ENCODE data around the gene GARS1. TPM values are rescaled to one million over a fixed set of nuclear protein-coding genes. Genes with fewer than 3 reads are reported as not detected.

GARS1 gene
- total RNA-seq, 4 donors from 2014 or later = 79.2 to 125 (median 97.3) TPM

DNA sequence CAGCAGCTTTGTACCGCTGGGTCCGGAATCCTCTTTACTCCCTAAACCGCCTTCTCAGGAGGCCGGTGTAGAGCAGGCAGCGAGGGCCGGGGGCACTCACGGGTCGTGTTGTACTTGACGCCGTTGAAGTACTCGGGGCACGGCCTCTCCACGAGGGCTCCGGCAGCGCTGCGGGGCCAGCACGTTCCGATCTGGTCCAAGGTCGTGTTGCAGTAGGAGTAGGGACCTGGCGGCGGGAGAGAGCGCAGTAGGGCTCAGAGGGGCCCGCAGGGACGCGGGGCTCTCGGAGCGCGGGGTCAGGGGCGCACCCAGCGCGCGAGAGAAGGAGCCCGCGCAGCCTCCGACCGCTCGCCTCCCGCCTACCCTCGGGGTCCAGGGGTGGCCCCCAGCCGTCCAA is 87.1 kb downstream of the GARS1 start:
- H3K4me3 ChIP-seq = peak overlapping the region; percentile 13 to 66 (median 42)

DNA sequence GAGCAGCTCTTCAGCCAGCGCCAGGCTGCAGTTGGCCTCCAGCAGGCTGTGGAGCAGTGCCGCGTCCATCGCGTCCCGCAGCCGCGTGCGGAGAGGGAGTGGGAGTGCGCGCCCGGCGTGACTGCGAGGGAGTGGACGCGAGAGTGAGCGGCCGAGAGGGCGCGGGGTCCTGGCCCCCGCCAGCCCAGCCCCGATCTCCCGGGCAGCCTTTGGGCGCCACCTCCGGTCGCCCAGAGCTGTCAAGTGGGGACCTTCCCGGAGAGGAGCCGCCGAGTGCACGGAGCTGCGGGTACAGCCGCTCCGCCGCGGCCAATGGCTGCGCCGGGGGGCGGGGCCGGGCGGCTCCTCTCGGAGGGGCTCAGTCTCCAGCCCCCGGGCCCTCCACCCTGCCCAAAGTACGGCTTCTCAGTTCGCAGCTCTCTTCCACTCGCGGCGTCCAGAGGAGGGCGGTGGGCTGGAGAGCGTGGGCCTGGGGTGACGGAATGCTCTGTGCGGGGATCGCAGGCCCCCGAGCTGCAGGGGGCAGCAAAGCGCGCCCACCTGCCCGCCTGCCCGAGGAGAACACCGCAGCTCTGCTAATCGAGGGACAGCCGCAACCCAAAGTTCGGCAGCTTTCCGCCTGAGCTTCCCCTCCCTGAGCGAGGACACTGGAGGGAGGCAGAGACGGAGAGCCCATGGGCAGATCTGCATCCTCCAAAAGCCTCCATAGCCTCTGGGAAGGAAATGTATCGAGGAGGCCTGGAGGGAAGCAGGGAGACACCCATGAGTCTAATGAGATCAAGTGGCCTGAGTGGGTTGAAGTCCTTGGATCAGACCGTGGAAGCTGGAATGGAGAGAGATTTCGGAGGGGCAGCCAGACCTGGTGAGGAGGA is 87.8 kb downstream of the GARS1 start, which contains the start of gene CRHR2:
TSS of gene CRHR2 (minus strand) at position 245 of the 872 bp plus-strand sequence. CDS start at position 69, 176 bp downstream.
- H3K9me3 ChIP-seq = no peaks in the 10 kb centered on the region
- no peak for DNase-seq
- WGBS, 2 donors = 57 to 76% methylated on average over 2 to 4 of the region's 67 CpGs
- H3K36me3 ChIP-seq = no peaks in the 10 kb centered on the region
- H3K27ac ChIP-seq = peak within 1 kb of the TSS in 1 of 4 donors; percentile 5
- intact Hi-C loops (cut with DNase I) = no loop called here
- H3K27me3 ChIP-seq = peaks cover 8 to 80% (median 16%) of the 10 kb centered on the region in 4 donors
- H3K4me1 ChIP-seq = peaks cover 11 to 19% (median 14%) of the 10 kb centered on the region in 3 donors
- peak within 1 kb of the TSS; percentile 13 to 66 (median 42) for H3K4me3 ChIP-seq
- TF ChIP-seq, protein P1, sequence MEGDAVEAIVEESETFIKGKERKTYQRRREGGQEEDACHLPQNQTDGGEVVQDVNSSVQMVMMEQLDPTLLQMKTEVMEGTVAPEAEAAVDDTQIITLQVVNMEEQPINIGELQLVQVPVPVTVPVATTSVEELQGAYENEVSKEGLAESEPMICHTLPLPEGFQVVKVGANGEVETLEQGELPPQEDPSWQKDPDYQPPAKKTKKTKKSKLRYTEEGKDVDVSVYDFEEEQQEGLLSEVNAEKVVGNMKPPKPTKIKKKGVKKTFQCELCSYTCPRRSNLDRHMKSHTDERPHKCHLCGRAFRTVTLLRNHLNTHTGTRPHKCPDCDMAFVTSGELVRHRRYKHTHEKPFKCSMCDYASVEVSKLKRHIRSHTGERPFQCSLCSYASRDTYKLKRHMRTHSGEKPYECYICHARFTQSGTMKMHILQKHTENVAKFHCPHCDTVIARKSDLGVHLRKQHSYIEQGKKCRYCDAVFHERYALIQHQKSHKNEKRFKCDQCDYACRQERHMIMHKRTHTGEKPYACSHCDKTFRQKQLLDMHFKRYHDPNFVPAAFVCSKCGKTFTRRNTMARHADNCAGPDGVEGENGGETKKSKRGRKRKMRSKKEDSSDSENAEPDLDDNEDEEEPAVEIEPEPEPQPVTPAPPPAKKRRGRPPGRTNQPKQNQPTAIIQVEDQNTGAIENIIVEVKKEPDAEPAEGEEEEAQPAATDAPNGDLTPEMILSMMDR (IDR thresholded peaks at IDR 0.05) = peak in 4 of 6 experiments; percentile 4 to 23 (median 12)
- no peak for TF ChIP-seq POLR2A (IDR thresholded peaks at IDR 0.05)

More for the DNA sequence above, 87.1 kb downstream of the GARS1 start:
- Histone ChIP-seq H3K27me3 (peaks cover 8 to 87% (median 16%) of the 10 kb centered on the region in 4 donors), H3K27ac (no peak overlapping the region), H3K9me3 (no peaks in the 10 kb centered on the region), H3K4me1 (peaks cover 11 to 19% (median 14%) of the 10 kb centered on the region in 3 donors), H3K36me3 (no peaks in the 10 kb centered on the region)
- intact Hi-C loops (cut with DNase I) = no loop called here
- TF ChIP-seq, protein P1 (IDR thresholded peaks at IDR 0.05) = no peak
- no peak for TF ChIP-seq POLR2A (IDR thresholded peaks at IDR 0.05)
- WGBS, 2 donors = no CpG with 5 or more reads among the region's 40 CpGs
- DNase-seq = no peak

DNA sequence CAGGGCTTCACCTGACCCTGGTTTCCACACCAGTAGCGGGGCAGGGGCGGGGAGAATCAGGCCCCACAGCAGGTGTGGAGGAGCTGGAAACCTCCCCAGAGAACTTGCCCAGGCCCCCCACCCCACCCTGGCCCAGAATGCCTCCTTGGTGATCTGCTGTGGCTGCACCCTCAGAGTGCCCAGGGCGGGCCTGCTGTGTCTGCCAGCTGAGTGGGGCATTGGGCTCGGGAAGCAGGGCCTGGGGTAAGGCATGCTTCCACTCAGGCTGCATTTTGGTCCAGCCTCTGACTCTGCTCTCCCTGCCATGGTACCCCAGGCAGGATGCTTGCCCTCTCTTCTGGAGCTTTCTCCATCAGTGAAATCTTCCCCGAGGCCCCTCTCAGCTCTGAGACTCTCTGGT is 88.6 kb downstream of the GARS1 start:
- 73 to 80% methylated on average over 2 to 3 of the region's 5 CpGs for WGBS, 2 donors
- no peak for DNase-seq
- Histone ChIP-seq H3K27ac (peak overlapping the region in 1 of 4 donors; percentile 5), H3K4me1 (peaks cover 11 to 19% (median 14%) of the 10 kb centered on the region in 3 donors), H3K27me3 (peaks cover 8 to 72% (median 16%) of the 10 kb centered on the region in 4 donors), H3K9me3 (no peaks in the 10 kb centered on the region), H3K36me3 (no peaks in the 10 kb centered on the region), H3K4me3 (peak overlapping the region in 1 of 4 donors; percentile 48)
- no peak for TF ChIP-seq POLR2A (IDR thresholded peaks at IDR 0.05)
- TF ChIP-seq, protein P1 (IDR thresholded peaks at IDR 0.05) = no peak
- intact Hi-C loops (cut with DNase I) = no loop called here

Other genes starting within 250 kb of the GARS1 start
- gene NOD1, start 116.1 kb upstream of the GARS1 start, total RNA-seq = 10 to 100 TPM in 1 of 4 donors, 1 to 10 TPM in 3; 4.2 to 13.0 (median 6.2) TPM
- gene GGCT, start 90.0 kb upstream of the GARS1 start, total RNA-seq = 10 to 100 TPM; 42.3 to 74.9 (median 63.9) TPM
- gene CRHR2, start 87.6 kb downstream of the GARS1 start, total RNA-seq = under 1 TPM in 2 of 4 donors, not detected in 2; under 0.01 to 0.09 TPM
- 10 to 100 TPM in 2 of 4 donors, 1 to 10 TPM in 1, under 1 TPM in 1; 0.76 to 40.2 (median 7.8) TPM for gene INMT, start 157.3 kb downstream of the GARS1 start, total RNA-seq
- gene MINDY4, start 176.5 kb downstream of the GARS1 start, total RNA-seq = 1 to 10 TPM; 2.5 to 6.3 (median 3.3) TPM